Adrenal gland (tissue), 12 donors: ENCODE results near the gene SLC25A11. TPM values are rescaled to one million over a fixed set of nuclear protein-coding genes. Genes with fewer than 3 reads are reported as not detected.

Experiments
- DNase-seq, 7 donors: peaks; one replicate each; pipeline ENCODE4 v3.0.0-alpha.2; 2019 to 2020
- H3K27ac ChIP-seq, 5 donors: fragments of 200-600 bp; sonication (generic) in 4 of 5; 1 replicate in 3 of 5; 2 replicates in 2 of 5; pipeline versions ENCODE4 v1.5.1 to v1.8.0; 2016 to 2020; ENCODE audit warnings: mild to moderate bottlenecking in 1 of 5
- H3K27me3 ChIP-seq: fragments of 200-600 bp; 2 replicates; pipeline ENCODE4 v1.8.0; 2021
- H3K36me3 ChIP-seq, 2 donors: fragments of 200-600 bp; replicated peaks in 1 of 2; 1 replicate in 1 of 2; 2 replicates in 1 of 2; pipeline versions ENCODE4 v1.5.1 to v1.8.0; 2018 to 2022
- H3K4me1 ChIP-seq, 2 donors: fragments of 200-600 bp; replicated peaks in 1 of 2; 1 replicate in 1 of 2; 2 replicates in 1 of 2; pipeline versions ENCODE4 v1.5.1 to v1.8.0; 2018 to 2021
- H3K4me3 ChIP-seq, 4 donors: fragments of 200-600 bp; sonication (generic) in 3 of 4; one replicate each; pipeline ENCODE4 v1.5.1; 2016 to 2018
- H3K9me3 ChIP-seq, 3 donors: fragments of 200-600 bp; sonication (generic) in 1 of 3; replicated peaks in 1 of 3; 1 replicate in 2 of 3; 2 replicates in 1 of 3; pipeline versions ENCODE4 v1.5.1 to v1.8.0; 2016 to 2021
- CTCF ChIP-seq, 6 experiments: fragments of 450-650 bp in 4 of 6; fragments of 200-600 bp in 2 of 6; sonication (generic) in 1 of 6; IDR thresholded peaks; 1 replicate in 5 of 6; 2 replicates in 1 of 6; pipeline versions ENCODE4 v1.5.1 to v1.8.0; 2016 to 2021; ENCODE audit warnings: antibody characterized with exemption in 6 of 6, mild to moderate bottlenecking in 2 of 6, moderate library complexity in 1 of 6
- POLR2A ChIP-seq, 2 donors: fragments of 450-650 bp; IDR thresholded peaks; one replicate each; pipeline ENCODE4 v1.6.1; 2017; ENCODE audit warnings: antibody characterized with exemption in 2 of 2, mild to moderate bottlenecking in 2 of 2, moderate library complexity in 1 of 2
- WGBS, 4 donors: extraction: QIAGEN DNeasy Blood & Tissue Kit in 2 of 4; methylation state at CpG; one replicate each; pipeline versions ENCODE4 v1.1.5 to v1.1.7; 2013 to 2017; 5-methylcytosine and 5-hydroxymethylcytosine counted together
- intact Hi-C, 2 donors: fragments of 100-400 bp; cut with DNase I; formaldehyde crosslinking; loops; one replicate each; pipeline versions ENCODE4 v1.14.1 to v1.15.0; 2022 to 2023
- polyA plus RNA-seq, 3 donors: library from polyadenylated mRNA; stranded (reverse); fragments of 200-250 nt in 2 of 3; fragments of 350-450 nt in 1 of 3; fragmentation: Illumina TruSeq in 1 of 3; extraction: RNeasy Lipid Tissue Mini Kit (QIAGEN cat#74804) in 1 of 3; gene quantifications; one replicate each; pipeline ENCODE4 v1.2.3, GENCODE V29; 2013 to 2014
- total RNA-seq, 9 donors: library from RNA; depleted of rRNA in 4 of 9; stranded (reverse); fragments of >200 nt in 4 of 9; fragments of 120-200 nt in 1 of 9; fragmentation: NEBNext Ultra II Directional in 1 of 9; extraction: Animal tissue kit (Norgen Biotek cat#: 25700) in 1 of 9; gene quantifications; one replicate each; pipeline versions ENCODE4 v1.1.0 to v1.2.4, GENCODE V29; 2013 to 2023
- donor health status: healthy with polysubstance abuse.
- donor health status: Bipolar disorder and iron deficiency.
- donor health status: DM: yes; HTN: yes; CAD: no.
- donor health status: DM: no; HTN: no; CAD: no.
- donor health status: DM: no; HTN: no; CAD: no.
- donor health status: DM: yes; HTN: yes; CAD: no.

Gene SLC25A11
- total and polyA plus RNA-seq, 12 donors = 37.8 to 77.7 (median 66.7) TPM

- Histone ChIP-seq H3K4me3 (peak within 1 kb of the TSS; percentile 85 to 98 (median 98)), H3K9me3 (no peaks in the 10 kb centered on the region), H3K27me3 (no peaks in the 10 kb centered on the region), H3K4me1 (peaks cover 30 to 39% of the 10 kb centered on the region in 2 donors), H3K27ac (peak within 1 kb of the TSS; percentile 87 to 99 (median 96)), H3K36me3 (peaks cover 0 to 34% of the 10 kb centered on the region in 2 donors)
- 0 to 1% (median 0%) methylated on average over 10 to 59 of the region's 59 CpGs for WGBS, 4 donors
- intact Hi-C loops = no loop called here
- DNase-seq = peak; percentile 92 to 96 (median 94)
- TF ChIP-seq CTCF (IDR thresholded peaks at IDR 0.05) (no peak), POLR2A (IDR thresholded peaks at IDR 0.05) (peak; percentile 87 to 90)
These were observed 8.5 kb upstream of the SLC25A11 start, which contains the start of gene PFN1 for GRCh38 chr17:4948166-4948930. TSS of gene PFN1 (minus strand) at chr17:4948530. CDS start at chr17:4948394, 136 bp downstream.

- H3K27me3 ChIP-seq = no peaks in the 10 kb centered on the region
- peaks cover 0 to 42% of the 10 kb centered on the region in 2 donors for H3K36me3 ChIP-seq
- H3K9me3 ChIP-seq = no peaks in the 10 kb centered on the region
- peaks cover 30 to 39% of the 10 kb centered on the region in 2 donors for H3K4me1 ChIP-seq
- intact Hi-C loops = no loop called here
- 0 to 1% (median 0%) methylated on average over 2 to 56 of the region's 56 CpGs for WGBS, 4 donors
- no peak for TF ChIP-seq POLR2A (IDR thresholded peaks at IDR 0.05)
- no peak for TF ChIP-seq CTCF (IDR thresholded peaks at IDR 0.05)
- peak overlapping the region; percentile 85 to 98 (median 98) for H3K4me3 ChIP-seq
- H3K27ac ChIP-seq = peak overlapping the region; percentile 87 to 99 (median 96)
- DNase-seq = peak in 6 of 7 donors; percentile 55 to 74 (median 60)
These were observed 7.7 kb upstream of the SLC25A11 start for GRCh38 chr17:4947411-4948165.

GRCh38 chr17:4947010-4947410 is 7.2 kb upstream of the SLC25A11 start:
- Histone ChIP-seq H3K4me3 (peak overlapping the region in 2 of 4 donors; percentile 85 to 98), H3K27me3 (no peaks in the 10 kb centered on the region), H3K36me3 (peaks cover 0 to 48% of the 10 kb centered on the region in 2 donors), H3K27ac (peak overlapping the region in 4 of 5 donors; percentile 92 to 99 (median 98)), H3K4me1 (peaks cover 30 to 41% of the 10 kb centered on the region in 2 donors), H3K9me3 (no peaks in the 10 kb centered on the region)
- intact Hi-C loops = no loop called here
- peak in 1 of 7 donors; percentile 43 for DNase-seq
- TF ChIP-seq CTCF (IDR thresholded peaks at IDR 0.05) = no peak
- 0 to 9% (median 1%) methylated on average over 7 of the region's 7 CpGs for WGBS, 4 donors
